GM19468 (cell line): ENCODE data around the gene SC5D.
A peak's percentile ranks its signal among the peaks of the same experiment; 100 is the strongest.

Experiments
- ATAC-seq: cut with Tn5 transposase; IDR thresholded peaks from one replicate; pipeline ENCODE4 v1.9.1; 2021; ENCODE audit warnings: mild to moderate bottlenecking, moderate library complexity, moderate number of reproducible peaks; ENCODE audit not compliant: unreplicated experiment; ENCODE audit errors: extremely low read depth

Gene SC5D, protein sequence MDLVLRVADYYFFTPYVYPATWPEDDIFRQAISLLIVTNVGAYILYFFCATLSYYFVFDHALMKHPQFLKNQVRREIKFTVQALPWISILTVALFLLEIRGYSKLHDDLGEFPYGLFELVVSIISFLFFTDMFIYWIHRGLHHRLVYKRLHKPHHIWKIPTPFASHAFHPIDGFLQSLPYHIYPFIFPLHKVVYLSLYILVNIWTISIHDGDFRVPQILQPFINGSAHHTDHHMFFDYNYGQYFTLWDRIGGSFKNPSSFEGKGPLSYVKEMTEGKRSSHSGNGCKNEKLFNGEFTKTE

DNA sequence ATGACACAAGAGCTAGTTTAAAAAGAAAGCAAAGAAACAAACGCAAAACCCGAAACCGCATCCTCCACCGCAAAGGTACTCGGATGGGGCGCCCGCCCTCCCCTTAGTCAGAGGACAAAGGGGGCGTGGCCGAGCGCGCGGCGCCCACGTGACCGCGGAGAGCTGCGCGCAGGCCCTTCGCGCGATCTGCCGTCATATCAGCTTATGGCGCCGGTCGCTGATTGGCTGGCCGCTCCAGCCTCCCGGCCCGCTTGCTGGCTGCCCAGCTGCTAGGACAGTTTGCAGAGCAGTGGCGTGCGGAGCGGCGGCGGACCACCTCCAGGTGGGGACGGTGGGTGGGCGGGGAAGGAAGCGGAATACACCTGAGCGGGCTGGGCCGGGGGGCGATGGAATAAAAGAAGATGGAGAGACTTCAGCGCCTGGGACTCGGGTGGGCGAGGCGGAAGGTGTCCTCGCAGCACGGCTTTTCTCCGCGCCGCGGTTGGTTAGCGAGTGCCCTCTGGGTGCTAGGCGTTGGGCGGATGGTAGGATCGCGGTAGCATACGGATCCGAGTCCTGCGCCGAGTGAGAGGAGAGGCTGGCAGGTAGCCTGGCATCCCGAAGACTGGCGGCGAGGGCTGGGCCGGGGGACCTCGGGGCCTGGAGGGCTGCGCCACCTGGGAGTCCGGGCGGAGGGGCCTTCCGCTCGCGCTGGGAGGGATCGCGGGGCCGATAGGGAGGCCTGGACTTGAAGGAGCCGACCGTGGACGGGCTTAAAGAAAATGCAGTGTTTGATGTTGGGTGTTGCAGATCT lies at the start of gene SC5D:
TSS of gene SC5D (plus strand) at position 277 of the 793 bp plus-strand sequence. CDS start 10,605 bp downstream, outside the sequence.
- ATAC-seq: peak; percentile 86

DNA sequence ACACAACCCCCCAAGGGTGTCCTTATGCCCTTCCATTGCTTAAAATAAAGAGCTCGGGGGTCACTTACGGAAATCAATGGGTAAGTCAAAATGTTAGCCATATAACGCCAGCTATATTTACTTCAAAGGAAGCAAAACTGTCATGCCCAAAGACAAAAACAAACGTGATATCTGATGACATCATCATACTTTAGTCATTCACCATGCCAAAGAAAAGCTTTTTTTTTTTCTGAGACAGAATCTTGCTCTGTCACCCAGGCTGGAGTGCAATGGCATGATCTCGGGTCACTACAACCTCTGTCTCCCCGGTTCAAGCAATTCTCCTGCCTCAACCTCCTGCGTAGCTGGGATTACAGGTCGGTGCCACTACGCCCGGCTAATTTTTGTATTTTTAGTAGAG lies 47.7 kb upstream of the SC5D start:
- ATAC-seq: no peak

DNA sequence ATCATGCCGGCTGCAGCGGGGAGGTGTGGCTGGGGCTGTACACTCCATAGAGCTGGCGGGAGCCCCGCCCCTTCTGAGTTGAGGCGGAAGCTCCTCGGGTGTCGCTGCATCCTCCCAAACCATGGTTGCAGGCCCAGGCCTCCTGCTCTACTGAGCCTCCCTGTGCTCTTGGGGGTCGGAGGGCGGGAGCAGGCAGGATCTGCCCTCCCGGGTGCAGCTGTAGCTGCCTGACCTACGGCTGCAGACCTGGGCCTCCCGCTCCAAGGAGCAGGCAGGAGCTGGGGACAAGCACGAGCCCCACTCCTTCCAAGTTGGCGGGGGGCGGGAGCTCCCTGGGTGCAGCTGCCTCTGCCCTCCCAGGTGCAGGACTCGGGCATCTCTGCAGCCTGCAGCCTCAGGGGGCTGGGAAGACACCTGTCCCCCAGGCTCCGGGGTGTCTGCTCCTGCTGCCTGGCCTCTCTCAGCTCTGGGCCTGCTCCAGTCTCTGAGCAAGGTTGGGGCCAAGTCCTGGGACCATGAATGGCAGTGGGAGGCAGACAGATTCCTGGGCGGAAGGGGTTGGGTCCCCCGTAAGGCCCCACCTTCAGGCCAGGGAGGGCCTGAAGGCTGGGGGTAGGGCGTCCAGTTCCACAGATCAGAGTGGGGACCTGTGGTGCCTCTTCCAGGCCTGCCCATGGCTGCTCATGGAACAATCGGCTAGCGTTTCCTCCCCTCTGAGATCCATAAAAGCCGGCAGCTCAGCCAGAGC lies 46.4 kb upstream of the SC5D start:
- ATAC-seq: no peak

DNA sequence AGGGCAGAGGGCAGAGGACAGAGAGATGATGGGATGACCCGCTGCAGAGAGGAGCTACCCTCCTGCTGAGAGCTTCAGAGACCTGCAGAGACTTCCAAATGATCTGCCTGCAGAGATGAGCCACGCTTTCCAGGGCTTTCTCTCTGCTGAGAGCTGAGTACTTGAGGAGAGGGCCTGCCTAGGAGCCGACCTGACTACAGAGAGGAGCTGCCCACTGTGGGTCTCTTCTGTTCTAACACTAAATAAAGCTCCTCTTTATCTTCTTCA lies 45.9 kb upstream of the SC5D start:
- ATAC-seq: no peak

DNA sequence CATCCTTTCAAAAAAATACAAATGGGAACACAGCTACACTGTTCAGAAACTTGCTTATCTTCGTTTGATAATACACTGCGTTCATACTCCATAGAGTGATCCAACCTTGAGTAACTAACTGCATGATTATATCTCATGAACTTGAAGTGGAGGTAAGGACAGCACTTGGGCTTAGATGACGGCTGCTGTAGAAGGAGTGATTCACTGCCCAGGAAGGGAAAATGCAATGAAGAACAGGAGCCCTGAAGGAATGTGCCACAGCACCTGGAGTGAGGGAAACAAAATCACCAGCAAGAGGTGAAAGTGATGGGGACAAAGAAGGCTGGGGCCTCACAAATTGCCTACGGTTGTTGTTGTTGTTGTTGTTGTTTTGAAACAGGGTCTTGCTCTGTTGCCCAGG lies 44.1 kb upstream of the SC5D start:
- ATAC-seq: no peak

DNA sequence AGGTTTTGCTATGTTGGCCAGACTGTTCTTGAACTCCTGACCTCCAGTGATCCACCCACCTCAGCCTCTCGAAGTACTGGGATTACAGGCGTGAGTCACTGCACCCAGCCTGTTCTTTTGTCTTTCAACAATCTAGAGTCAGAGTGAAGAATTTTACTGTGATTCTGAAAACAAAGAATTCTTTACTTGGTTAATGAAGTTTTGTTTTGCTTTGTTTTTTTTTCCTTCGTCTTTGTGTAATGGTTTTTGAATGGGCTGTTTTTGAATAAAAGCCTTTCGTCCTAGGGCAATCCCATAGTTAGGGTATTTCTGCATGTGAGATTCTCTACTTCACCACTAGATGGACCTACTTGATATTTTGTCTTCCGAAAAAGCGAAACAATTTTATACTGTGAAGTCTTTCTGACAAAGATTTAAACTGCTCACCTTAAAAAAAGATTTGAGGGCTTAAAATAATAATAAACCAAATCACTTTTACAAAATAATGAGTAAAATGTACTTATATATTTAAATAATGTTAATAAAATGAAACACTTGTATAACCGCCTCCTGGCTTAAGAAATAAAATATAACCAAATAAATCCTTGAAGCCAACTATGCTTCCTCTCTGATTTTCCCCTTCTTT lies 43.4 kb upstream of the SC5D start:
- no peak for ATAC-seq

DNA sequence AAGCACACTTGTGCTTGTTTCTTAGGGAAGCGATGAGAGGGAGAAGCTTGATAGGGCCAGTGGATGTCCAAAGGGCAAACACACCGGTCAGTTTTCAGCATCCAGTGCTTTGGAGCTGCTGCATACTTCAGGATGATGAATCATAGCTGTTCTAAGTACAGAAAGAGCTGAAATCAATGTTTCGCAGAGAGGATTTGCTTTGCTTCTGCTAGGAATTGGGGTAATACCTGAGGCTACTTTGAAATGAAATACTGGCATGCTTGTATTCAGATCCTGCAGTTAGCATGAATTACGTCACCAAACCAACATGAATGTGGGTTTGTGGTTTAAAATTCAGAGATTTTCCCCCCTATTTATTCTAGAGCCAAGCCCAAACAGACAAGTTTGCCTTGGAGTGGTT lies 41.7 kb upstream of the SC5D start:
- no peak for ATAC-seq

DNA sequence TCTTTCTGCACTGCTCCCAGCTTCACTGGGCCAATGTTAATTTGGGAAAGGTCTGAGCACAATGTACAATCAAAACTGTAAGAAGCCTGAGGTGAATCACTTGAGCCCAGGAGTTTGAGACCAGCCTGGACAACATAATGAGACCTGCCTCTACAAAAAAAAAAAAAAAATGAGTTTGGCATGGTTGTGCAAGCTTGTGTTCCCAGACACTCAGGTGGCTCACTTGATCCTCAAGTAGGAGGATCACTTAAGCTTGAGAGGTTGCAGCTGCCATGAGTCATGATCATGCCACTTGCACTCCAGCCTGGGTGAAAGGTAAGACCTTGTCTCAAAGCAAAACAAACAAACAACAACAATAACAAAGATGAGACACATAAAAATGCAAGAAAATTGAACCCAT lies 38.6 kb upstream of the SC5D start:
- ATAC-seq: no peak

DNA sequence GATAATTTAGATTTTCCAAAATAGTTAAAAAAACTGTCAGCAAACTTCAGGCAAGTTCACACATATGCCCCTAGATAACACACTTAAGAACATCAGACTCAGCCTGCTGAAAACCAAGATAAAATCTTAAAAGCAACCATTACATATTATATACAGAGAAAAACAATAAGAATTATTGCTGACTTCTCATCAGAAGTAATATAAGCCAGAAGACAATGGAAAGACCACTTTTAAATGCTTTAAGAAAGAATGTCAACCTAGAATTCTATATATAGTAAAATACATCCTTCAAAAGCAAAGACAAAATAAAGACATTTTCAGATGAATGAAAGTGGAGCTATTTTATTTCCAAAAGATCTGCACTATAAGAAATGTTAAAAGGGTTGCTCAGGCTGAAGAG lies 37.8 kb upstream of the SC5D start:
- ATAC-seq: no peak

DNA sequence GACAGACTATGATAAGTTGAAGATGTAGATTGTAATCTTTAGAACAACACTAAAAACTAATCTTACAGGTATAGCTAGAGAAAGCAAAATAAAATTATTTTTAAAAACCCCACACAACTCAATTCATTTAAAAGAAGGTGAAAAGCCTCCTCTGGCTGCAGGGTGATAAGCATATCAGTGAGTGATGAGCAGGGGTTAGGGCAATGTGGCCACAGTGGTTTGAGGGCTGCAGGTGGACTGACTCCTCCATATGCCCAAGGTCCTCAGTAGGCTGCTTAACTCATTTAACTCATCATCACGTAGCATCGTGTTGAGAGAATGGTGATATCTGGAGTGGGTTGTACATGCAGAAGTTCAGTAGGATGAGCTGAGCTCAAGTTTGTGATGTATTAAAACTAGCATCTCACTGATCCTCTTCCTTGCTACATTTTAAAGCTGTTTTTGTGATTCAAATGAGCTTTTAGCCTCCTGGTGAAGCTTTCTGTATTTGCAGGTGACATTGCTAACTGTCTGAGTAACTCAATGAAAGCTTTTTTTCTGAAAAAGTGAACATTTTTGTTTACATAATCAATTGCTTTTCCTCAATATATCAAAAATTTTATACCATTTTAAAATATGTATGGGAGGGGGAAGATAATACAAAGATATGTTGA lies 37.0 kb upstream of the SC5D start:
- ATAC-seq: no peak

DNA sequence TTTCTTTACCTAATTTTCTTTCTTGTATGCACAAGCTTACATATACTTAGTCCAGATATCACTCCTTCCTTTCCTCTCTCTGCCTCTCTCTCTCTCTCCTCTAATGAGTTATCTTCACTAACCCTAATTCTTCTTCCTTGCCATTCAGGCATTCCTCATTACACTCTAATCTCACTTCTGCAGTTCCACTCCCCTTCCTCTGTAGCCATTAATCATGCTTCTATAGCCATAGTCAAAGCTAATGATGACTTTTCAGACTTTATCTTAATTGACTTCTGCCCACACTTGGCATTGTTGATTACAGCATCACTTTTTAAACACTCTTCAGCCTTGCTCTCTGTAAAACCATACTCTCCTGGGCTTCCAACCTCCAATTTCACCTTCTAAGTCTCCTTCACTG lies 35.3 kb upstream of the SC5D start:
- ATAC-seq: no peak

DNA sequence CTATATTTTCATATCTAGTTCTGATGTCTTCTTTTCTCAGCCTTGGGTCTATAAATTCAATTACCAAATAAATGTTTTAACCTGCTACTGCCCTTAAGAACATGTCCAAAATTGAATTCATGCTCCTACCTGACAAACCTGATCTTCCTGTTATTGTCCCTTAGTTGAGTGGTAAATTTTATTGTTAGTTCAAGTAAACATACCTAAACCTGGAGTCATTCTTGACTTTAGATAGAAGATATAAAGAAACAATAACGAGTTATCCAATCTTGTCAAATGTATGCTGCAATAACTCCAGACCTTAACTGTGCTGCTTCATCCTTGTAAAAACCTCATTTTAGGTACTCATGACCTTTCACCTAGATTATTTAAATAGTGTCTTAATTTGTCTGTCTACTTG lies 34.6 kb upstream of the SC5D start:
- ATAC-seq: no peak

DNA sequence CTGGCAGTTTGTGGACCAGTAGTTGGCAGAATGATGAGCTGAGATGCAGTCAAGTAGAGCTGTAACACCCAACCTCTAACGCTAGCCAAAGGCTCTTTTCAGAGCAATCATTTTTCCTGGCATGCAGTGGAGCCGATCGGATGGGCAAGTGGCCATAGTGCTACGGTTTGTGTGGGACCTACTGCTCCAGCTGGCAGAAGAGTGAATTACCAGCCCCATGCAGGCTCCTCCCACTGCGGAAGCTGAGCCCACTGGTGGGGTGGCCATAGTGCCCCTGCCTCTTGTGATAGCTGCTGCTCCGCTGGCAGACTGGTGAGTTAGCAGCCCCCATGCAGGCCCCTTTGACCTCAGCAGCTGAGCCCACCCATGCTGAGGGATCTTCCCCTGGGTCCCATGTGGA lies 27.0 kb upstream of the SC5D start:
- ATAC-seq: no peak

DNA sequence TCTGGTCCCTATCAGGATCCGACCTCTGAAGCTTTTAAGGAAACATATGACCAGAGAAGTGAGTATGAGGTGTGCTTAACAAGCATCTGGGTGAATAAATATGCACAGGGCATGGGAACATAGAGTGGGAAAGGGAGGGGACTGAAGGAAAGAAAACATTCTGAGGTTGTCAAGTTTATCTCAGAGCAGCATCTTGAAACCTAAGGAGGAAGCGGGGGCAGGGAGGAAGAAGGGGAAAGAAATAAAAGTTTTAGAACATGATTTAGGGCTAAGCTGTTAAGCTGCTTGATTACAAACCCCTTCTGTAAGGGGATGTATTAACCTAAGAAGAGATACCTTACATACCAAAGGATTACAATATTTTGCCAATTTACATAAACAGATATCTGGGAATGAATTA lies 24.0 kb upstream of the SC5D start:
- ATAC-seq: no peak

DNA sequence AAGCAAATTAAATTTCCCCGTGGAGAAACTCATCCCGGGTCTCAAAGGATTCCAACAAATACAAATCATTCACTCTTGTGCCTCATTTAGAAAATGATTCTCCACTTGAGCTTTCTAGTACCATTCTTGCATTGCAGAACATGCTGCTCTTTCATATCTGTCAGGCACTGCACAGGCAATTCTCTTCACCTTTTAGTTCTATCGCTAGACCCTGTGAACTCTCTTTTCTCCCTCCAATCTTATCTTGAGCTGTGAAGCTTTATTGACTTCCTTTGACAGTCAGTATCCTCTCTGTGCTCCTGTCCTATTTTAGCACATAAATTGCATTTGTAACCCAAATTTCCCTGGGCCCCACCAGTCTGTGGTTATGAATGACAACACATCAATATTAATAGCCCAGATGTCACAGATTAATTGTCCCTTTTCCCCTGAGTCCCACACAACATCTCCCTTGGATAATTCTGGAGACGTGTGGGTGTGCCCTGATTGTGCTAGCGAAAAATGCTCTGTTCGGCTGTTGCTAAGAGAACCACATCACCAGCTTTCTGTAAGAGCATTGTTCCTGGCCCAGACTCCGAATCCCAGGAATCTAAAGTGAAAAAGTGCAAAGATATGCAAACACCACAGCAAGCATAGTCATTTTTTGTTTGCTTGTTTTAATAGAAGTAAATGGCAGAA lies 22.4 kb upstream of the SC5D start:
- no peak for ATAC-seq

DNA sequence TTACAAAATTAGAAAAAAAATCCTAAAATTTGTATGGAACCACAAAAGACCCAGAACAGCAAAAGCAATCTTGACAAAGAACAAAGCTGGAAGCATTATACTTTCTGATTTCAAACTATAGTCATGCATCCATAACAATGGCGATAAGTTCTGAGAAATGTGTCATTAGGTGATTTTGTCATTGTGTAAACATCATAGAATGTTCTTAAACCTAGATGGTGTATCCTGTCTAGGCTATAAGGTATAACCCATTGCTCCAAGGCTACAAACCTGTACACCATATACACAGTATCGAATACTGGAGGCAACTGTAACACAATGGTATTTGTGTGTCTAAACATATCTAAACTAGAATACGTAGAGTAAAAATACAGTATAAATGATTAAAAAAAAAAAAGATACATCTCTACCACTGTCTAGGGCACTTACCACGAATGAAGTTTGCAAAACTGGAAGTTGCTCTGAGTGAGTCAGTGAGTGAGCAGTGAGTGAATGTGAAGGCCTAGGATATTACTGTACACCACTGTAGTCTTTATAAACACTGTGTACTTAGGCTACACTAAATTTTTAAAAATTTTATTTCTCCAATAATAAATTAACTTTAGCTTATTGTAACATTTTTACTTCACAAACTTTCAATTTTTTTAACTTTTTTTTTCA lies 18.1 kb upstream of the SC5D start:
- ATAC-seq: no peak

DNA sequence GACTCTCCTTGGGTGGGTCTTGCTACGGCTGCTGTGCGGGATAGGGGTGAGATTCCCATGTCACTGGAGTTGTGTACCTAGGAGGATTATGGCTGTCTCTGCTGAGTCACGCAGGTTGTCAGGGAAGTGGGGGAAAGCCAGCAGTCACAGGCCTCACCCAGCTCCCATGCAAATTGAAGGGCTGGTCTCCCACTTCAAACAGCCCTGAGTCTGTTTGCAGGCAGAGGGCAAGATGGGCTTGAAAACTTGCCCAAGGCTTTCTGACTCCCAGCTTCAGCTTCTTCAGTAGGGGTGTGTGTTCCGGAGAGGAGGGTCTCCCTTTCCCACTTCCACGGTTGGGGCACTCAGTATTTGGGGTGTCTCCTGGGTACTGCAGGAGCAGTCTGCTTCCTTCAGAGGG lies 10.9 kb upstream of the SC5D start:
- ATAC-seq: no peak

DNA sequence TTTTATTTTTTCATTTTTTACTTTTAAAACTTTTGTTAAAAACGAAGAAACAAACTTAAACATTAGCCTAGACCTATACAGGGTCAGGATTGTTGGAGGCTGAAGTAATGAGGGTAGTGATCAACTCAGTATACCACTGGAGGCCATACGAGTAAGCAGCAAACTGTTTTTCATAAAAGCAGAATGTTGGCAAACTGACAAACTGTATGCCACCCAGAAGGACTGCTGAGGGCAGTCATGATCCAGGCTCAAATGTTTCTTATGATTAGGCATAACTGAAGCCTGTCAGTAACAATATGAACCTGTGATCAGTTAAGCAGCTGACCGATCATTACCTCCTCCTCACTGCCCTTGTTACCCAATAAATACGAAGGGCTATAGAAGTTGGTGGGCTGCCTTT lies 10.2 kb upstream of the SC5D start:
- no peak for ATAC-seq

DNA sequence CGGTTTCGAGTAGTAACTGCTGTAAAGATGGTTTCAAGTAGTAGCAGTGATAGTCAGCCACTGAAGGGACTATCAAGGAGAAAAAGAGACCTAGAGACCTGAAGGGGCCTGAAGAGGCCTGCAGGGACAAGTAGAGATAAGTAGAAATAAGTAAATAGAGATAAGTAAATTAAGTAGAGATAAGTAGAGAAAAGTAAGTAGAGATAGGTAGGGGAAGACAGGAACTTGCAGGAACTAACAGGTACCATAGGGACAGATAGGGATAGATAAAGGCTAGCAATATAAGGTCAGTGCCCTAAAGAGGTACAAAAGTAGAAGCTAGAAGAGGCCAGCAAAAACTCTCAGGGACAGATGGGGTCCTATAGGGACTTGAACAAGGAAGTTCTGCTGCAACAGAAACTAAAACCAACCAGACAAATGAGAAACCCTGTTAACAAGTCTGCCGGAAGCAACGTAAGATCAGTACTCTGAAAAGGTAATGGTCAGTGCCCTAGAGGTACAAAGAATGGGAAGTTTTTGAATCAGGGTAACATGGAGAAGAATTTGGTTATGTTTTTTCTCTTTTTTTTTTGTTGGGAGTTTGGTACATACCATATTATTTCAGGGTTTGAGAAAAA lies 9.6 kb upstream of the SC5D start:
- ATAC-seq: peak; percentile 56
